GM23248 (cell line): Measurements from ENCODE around the gene ESYT3. TPM values are rescaled to one million over a fixed set of nuclear protein-coding genes. Genes with fewer than 3 reads are reported as not detected.

Source experiments
- DNase-seq: peaks from one replicate; pipeline ENCODE4 v3.0.0-alpha.2; 2015
- H2AFZ ChIP-seq: fragments of 200-600 bp; sonication (generic); 2 replicates; pipeline ENCODE4 v1.6.1; 2016; ENCODE audit warnings: antibody characterized with exemption
- H3F3A ChIP-seq: fragments of 200-600 bp; sonication (generic); 2 replicates; pipeline ENCODE4 v1.6.1; 2016; ENCODE audit warnings: mild to moderate bottlenecking, antibody characterized with exemption, mixed run types; ENCODE audit not compliant: insufficient read depth
- H3K27ac ChIP-seq: fragments of 200-600 bp; sonication (generic); 2 replicates; pipeline ENCODE4 v1.5.1; 2016; ENCODE audit warnings: mild to moderate bottlenecking
- H3K27me3 ChIP-seq: fragments of 200-600 bp; sonication (generic); replicated peaks from 2 replicates; pipeline ENCODE4 v1.6.1; 2016; ENCODE audit warnings: mild to moderate bottlenecking; ENCODE audit not compliant: insufficient read depth
- H3K36me3 ChIP-seq: fragments of 200-600 bp; sonication (generic); 2 replicates; pipeline ENCODE4 v1.6.1; 2016; ENCODE audit warnings: low read depth, mild to moderate bottlenecking
- H3K4me1 ChIP-seq: fragments of 200-600 bp; sonication (generic); 2 replicates; pipeline ENCODE4 v1.6.1; 2016; ENCODE audit warnings: mild to moderate bottlenecking; ENCODE audit not compliant: insufficient read depth
- H3K4me2 ChIP-seq: fragments of 200-600 bp; sonication (generic); one replicate; pipeline ENCODE4 v1.6.1; 2016; ENCODE audit warnings: mild to moderate bottlenecking; ENCODE audit not compliant: unreplicated experiment
- H3K4me3 ChIP-seq: fragments of 200-600 bp; sonication (generic); 2 replicates; pipeline ENCODE4 v1.5.1; 2016; ENCODE audit warnings: mild to moderate bottlenecking
- H3K79me2 ChIP-seq: fragments of 200-600 bp; sonication (generic); 2 replicates; pipeline ENCODE4 v1.6.1; 2016; ENCODE audit warnings: mild to moderate bottlenecking; ENCODE audit not compliant: insufficient read depth
- H3K9ac ChIP-seq: fragments of 200-600 bp; sonication (generic); 2 replicates; pipeline ENCODE4 v1.6.1; 2016; ENCODE audit warnings: mild to moderate bottlenecking
- H3K9me2 ChIP-seq: fragments of 200-600 bp; sonication (generic); 2 replicates; pipeline ENCODE4 v1.6.1; 2016; ENCODE audit warnings: mixed run types, mild to moderate bottlenecking, moderate library complexity; ENCODE audit not compliant: insufficient read depth
- H3K9me3 ChIP-seq: fragments of 200-600 bp; sonication (generic); one replicate; pipeline ENCODE4 v1.6.1; 2017; ENCODE audit warnings: low read depth
- H4K20me1 ChIP-seq: fragments of 200-600 bp; sonication (generic); 2 replicates; pipeline ENCODE4 v1.6.0; 2016; ENCODE audit not compliant: insufficient read depth
- EZH2 ChIP-seq: fragments of 200-600 bp; sonication (generic); IDR thresholded peaks from 2 replicates; pipeline ENCODE4 v1.6.1; 2018; ENCODE audit warnings: antibody characterized with exemption, mild to moderate bottlenecking; ENCODE audit not compliant: insufficient read depth, poor library complexity, severe bottlenecking
- EZH2phosphoT487 ChIP-seq: fragments of 200-600 bp; sonication (generic); IDR thresholded peaks from 2 replicates; pipeline ENCODE4 v1.6.1; 2018; ENCODE audit warnings: antibody characterized with exemption, moderate library complexity, mild to moderate bottlenecking, low read depth; ENCODE audit not compliant: insufficient read depth
- WGBS, 2 experiments: methylation state at CpG; one replicate each; pipeline ENCODE4 v1.1.6; 2015 to 2017; ENCODE audit warnings: low lambda C conversion rate in 2 of 2, low coverage in 1 of 2; ENCODE audit errors: missing lambda C conversion rate in 2 of 2; 5-methylcytosine and 5-hydroxymethylcytosine counted together
- in situ Hi-C: fragments of 300-500 bp; cut with MboI; formaldehyde crosslinking; loops from 2 replicates; pipeline ENCODE4 v1.15.0; 2020
- polyA plus RNA-seq: library from polyadenylated mRNA; unstranded; fragments of >200 nt; fragmentation: Nextera tagmentation; extraction: Ambion mirVana; gene quantifications from 2 replicates; pipeline ENCODE4 v1.2.1, GENCODE V29; 2016
- total RNA-seq: library from RNA; depleted of rRNA; stranded (reverse); fragments of >200 nt; shearing (Covaris generic); gene quantifications from 2 replicates; pipeline ENCODE4 v1.2.3, GENCODE V29; 2014

Gene ESYT3
- total and polyA plus RNA-seq, 2 experiments from 2014 or later, result 0.48 to 1.3 TPM

GRCh38 chr3:138434875-138435772 lies 708 bp downstream of the ESYT3 start:
- in situ Hi-C loops, result no loop called here
- H3K4me2 ChIP-seq, result peak overlapping the region; percentile 90
- peaks cover 14% of the 10 kb centered on the region for H3K27me3 ChIP-seq

GRCh38 chr3:138435840-138436239 lies 1.4 kb downstream of the ESYT3 start:
- Histone ChIP-seq H3F3A (peaks cover 8% of the 10 kb centered on the region), H3K79me2 (no peaks in the 10 kb centered on the region), H3K27ac (no peak overlapping the region), H3K9me3 (no peaks in the 10 kb centered on the region), H3K9ac (no peak overlapping the region), H3K27me3 (peaks cover 14% of the 10 kb centered on the region), H3K36me3 (no peaks in the 10 kb centered on the region), H3K4me1 (peaks cover 21% of the 10 kb centered on the region), H4K20me1 (no peaks in the 10 kb centered on the region), H2AFZ (peak overlapping the region; percentile 77), H3K4me3 (peak overlapping the region; percentile 70; the same call in 1 of the 2 replicates), H3K4me2 (no peak overlapping the region), H3K9me2 (no peaks in the 10 kb centered on the region)
- no peak for TF ChIP-seq EZH2phosphoT487
- no peak for TF ChIP-seq EZH2
- 38 to 42% methylated on average over 8 of the region's 8 CpGs for WGBS, 2 experiments
- in situ Hi-C loops, result no loop called here
- no peak for DNase-seq

More at GRCh38 chr3:138434875-138435772, 708 bp downstream of the ESYT3 start:
- Histone ChIP-seq H3K9me3 (no peaks in the 10 kb centered on the region), H3F3A (0 out of 2 replicates have a peak, but pooled peaks cover under 1% of the 10 kb centered on the region), H2AFZ (peak overlapping the region; percentile 77), H3K4me3 (peak overlapping the region; percentile 70), H3K27ac (no peak overlapping the region), H3K9me2 (no peaks in the 10 kb centered on the region), H3K4me1 (peaks cover 14% of the 10 kb centered on the region), H4K20me1 (no peaks in the 10 kb centered on the region), H3K79me2 (no peaks in the 10 kb centered on the region), H3K36me3 (no peaks in the 10 kb centered on the region), H3K9ac (peak overlapping the region; percentile 39)
- WGBS, 2 experiments, result 4% methylated on average over 74 to 75 of the region's 78 CpGs
- DNase-seq, result peak; percentile 55
- TF ChIP-seq EZH2 (no peak), EZH2phosphoT487 (no peak)

- TF ChIP-seq EZH2phosphoT487 (no peak), EZH2 (no peak)
- H3K27me3 ChIP-seq, result peaks cover 14% of the 10 kb centered on the region
- 94 to 95% methylated on average over 6 of the region's 6 CpGs for whole genome bisulfite sequencing, 2 experiments
Measured at GRCh38 chr3:138437281-138437680, 2.9 kb downstream of the ESYT3 start.

GRCh38 chr3:138438896-138439295 lies 4.5 kb downstream of the ESYT3 start:
- Histone ChIP-seq H2AFZ (0 out of 2 replicates have a peak overlapping the region, but pooled peaks have one; percentile 9), H3K27ac (no peak overlapping the region), H3K9me2 (no peaks in the 10 kb centered on the region), H3F3A (peaks cover 25% of the 10 kb centered on the region), H3K9ac (no peak overlapping the region), H3K27me3 (peaks cover 3% of the 10 kb centered on the region; the same call in 1 of the 2 replicates), H3K4me1 (peaks cover 42% of the 10 kb centered on the region), H3K4me2 (no peak overlapping the region), H3K4me3 (no peak overlapping the region), H3K36me3 (no peaks in the 10 kb centered on the region), H3K9me3 (no peaks in the 10 kb centered on the region), H3K79me2 (no peaks in the 10 kb centered on the region), H4K20me1 (no peaks in the 10 kb centered on the region)
- no peak for TF ChIP-seq EZH2phosphoT487
- TF ChIP-seq EZH2, result no peak
- in situ Hi-C loops, result no loop called here
- DNase-seq, result peak; percentile 76
- WGBS, 2 experiments, result 34 to 35% methylated on average over 11 of the region's 11 CpGs

More at GRCh38 chr3:138437281-138437680, 2.9 kb downstream of the ESYT3 start:
- no peaks in the 10 kb centered on the region for H3K9me2 ChIP-seq
- H3K4me2 ChIP-seq, result no peak overlapping the region
- DNase-seq, result no peak
- in situ Hi-C loops, result no loop called here
- H3K4me1 ChIP-seq, result peaks cover 35% of the 10 kb centered on the region
- no peaks in the 10 kb centered on the region for H4K20me1 ChIP-seq
- H3K36me3 ChIP-seq, result no peaks in the 10 kb centered on the region
- H3K27ac ChIP-seq, result no peak overlapping the region
- peaks cover 22% of the 10 kb centered on the region for H3F3A ChIP-seq
- no peak overlapping the region for H2AFZ ChIP-seq
- H3K4me3 ChIP-seq, result no peak overlapping the region
- H3K9me3 ChIP-seq, result no peaks in the 10 kb centered on the region
- H3K9ac ChIP-seq, result no peak overlapping the region
- H3K79me2 ChIP-seq, result no peaks in the 10 kb centered on the region
